PC-9 (cell line): ENCODE measurements around the gene ITIH3.

ENCODE experiments used
- CTCF ChIP-seq: fragments of 200-600 bp; sonication (generic); conservative IDR thresholded peaks from 2 replicates; pipeline ENCODE4 v1.6.1; 2017; ENCODE audit warnings: mixed run types, antibody characterized with exemption, mild to moderate bottlenecking, moderate library complexity
- EZH2 ChIP-seq: fragments of 200-600 bp; sonication (generic); IDR thresholded peaks from 2 replicates; pipeline ENCODE4 v1.8.0; 2017; ENCODE audit warnings: antibody characterized with exemption, low read depth

GRCh38 chr3:52771702-52772101 is 22.9 kb upstream of the ITIH3 start:
- no peak for TF ChIP-seq EZH2
- no peak for TF ChIP-seq CTCF
